H1 (cell line): Measurements from ENCODE around the gene STRADB. TPM values are rescaled to one million over a fixed set of nuclear protein-coding genes. Genes with fewer than 3 reads are reported as not detected.

Source experiments
- ASH2L ChIP-seq: fragments of 200-600, 300-600 bp; sonication (generic); IDR thresholded peaks from one replicate; pipeline ENCODE4 v1.7.1; 2017; ENCODE audit warnings: low read length
- BACH1 ChIP-seq: IDR thresholded peaks from 2 replicates; pipeline ENCODE4 v1.6.1; 2012; ENCODE audit warnings: low read length, improper control_type of control experiment
- BRCA1 ChIP-seq: IDR thresholded peaks from 2 replicates; pipeline ENCODE4 v1.6.1; 2012; ENCODE audit warnings: low read depth, low read length, improper control_type of control experiment
- CBX5 ChIP-seq: fragments of 300-800, 300-1000 bp; sonication (generic); IDR thresholded peaks from 2 replicates; pipeline ENCODE4 v1.7.1; 2016; ENCODE audit warnings: antibody characterized with exemption, low read length, low read depth
- CBX8 ChIP-seq: fragments of 300-800, 300-1000 bp; sonication (generic); IDR thresholded peaks from 2 replicates; pipeline ENCODE4 v1.7.1; 2016; ENCODE audit warnings: low read depth, low read length, borderline replicate concordance
- JUND ChIP-seq: IDR thresholded peaks from 2 replicates; pipeline ENCODE4 v1.6.1; 2011; ENCODE audit warnings: mild to moderate bottlenecking, improper control_type of control experiment, low read length
- polyA plus RNA-seq, 7 experiments: library from polyadenylated mRNA; depleted of rRNA in 3 of 7; stranded (reverse) in 5 of 7; unstranded in 2 of 7; fragments of >200 nt in 5 of 7; fragments of 200-250 nt in 2 of 7; gene quantifications; 1 replicate in 5 of 7; 2 replicates in 1 of 7; 4 replicates in 1 of 7; pipeline versions ENCODE4 v1.2.1 to v1.2.3, GENCODE V29; 2011 to 2013; ENCODE audit warnings: missing spikeins in 2 of 7, mixed read lengths in 2 of 7
- total RNA-seq: library from RNA; stranded (reverse); fragmentation: NEBNext Ultra II Directional; extraction: Animal tissue kit (Norgen Biotek cat#: 25700); gene quantifications from 2 replicates; pipeline ENCODE4 v1.2.1, GENCODE V29; 2021

Gene STRADB
- total and polyA plus RNA-seq, 2 of the 8 experiments (the other 6 are each of a cell fraction or from before 2014, with no cell fraction given) = 20.9 to 34.9 TPM

DNA sequence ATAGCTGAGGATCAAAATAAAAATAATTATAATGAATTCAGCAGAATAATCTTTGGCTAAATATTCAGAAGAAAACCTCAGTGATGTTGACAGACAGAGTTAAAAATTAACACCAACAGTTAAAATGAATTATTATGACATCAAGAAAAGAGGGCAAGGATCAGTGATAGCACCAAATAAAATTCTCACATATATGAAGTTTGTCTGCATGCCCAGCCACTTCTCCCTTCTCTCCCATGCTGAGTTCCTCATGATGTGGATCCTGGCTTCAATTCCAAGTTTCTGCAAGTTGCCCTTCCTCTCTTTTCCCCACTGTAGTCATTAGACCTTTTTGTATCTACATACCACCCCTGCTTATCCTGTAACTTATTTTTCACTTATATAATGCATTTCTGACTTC is 6.8 kb downstream of the STRADB start (continued):
- TF ChIP-seq CBX5 (no peak), BRCA1 (no peak), CBX8 (no peak), BACH1 (no peak), ASH2L (no peak), JUND (no peak)
